Measurements from ENCODE around the gene AKR7A2. TPM values are rescaled to one million over a fixed set of nuclear protein-coding genes. Genes with fewer than 3 reads are reported as not detected.
A peak's percentile ranks its signal among the peaks of the same experiment; 100 is the strongest.

Gene AKR7A2
- total RNA-seq, 1 experiment from 2014 or later = 86.6 TPM

- H3K9me3 ChIP-seq (ENCODE audit: control insufficient read depth, insufficient read depth, low read depth, low read length) = no peaks in the 10 kb centered on the region
- no peak overlapping the region for H3K4me3 ChIP-seq (ENCODE audit: low read depth in 2 of 2, low read length in 2 of 2)
- intact Hi-C loops (cut with micrococcal nuclease; ENCODE audit: unreplicated experiment) = no loop called here
- H3K4me1 ChIP-seq (ENCODE audit: control insufficient read depth, insufficient read depth, low read length) = no peaks in the 10 kb centered on the region; the same call in 1 of the 2 replicates
- POLR2A ChIA-PET = no interaction called here
- CTCF ChIA-PET = no interaction called here
- ATAC-seq (no peak), DNase-seq (ENCODE audit: low read depth, low spot score) (no peak)
- no peak overlapping the region for H3K27ac ChIP-seq (ENCODE audit: low read length)
- no TSS peak for BruUV-seq (replicated peaks)
- no peak for TF ChIP-seq REST (IDR thresholded peaks at IDR 0.05; ENCODE audit: insufficient read depth in 1 of 2, low read depth in 2 of 2, low read length in 1 of 2)
- no peak for TF ChIP-seq CTCF (IDR thresholded peaks at IDR 0.05)
- TF ChIP-seq SIN3A (IDR thresholded peaks at IDR 0.05; ENCODE audit: borderline replicate concordance, insufficient read depth, low read depth, low read length) = no peak
- no peak for TF ChIP-seq TCF7L2 (IDR thresholded peaks at IDR 0.05; ENCODE audit: low read depth, low read length)
- no peak for TF ChIP-seq POLR2AphosphoS5 (IDR thresholded peaks at IDR 0.05; ENCODE audit: low read depth, low read length)
- H3K27me3 ChIP-seq (ENCODE audit: control insufficient read depth, insufficient read depth, low read length) = no peaks in the 10 kb centered on the region
- in situ Hi-C loops (cut with HindIII; ENCODE audit: low pct_unique_long_range_greater_than_20kb, low sequenced_read_pairs) = no loop called here
- no peaks in the 10 kb centered on the region; the same call in 1 of the 2 replicates for H3K36me3 ChIP-seq (ENCODE audit: control insufficient read depth, insufficient read depth, low read length)
Observed at GRCh38 chr1:19328486-19328885, 16.5 kb upstream of the AKR7A2 start.

GRCh38 chr1:19327736-19328135 is 15.8 kb upstream of the AKR7A2 start:
- no peaks in the 10 kb centered on the region; the same call in 1 of the 2 replicates for H3K36me3 ChIP-seq (ENCODE audit: control insufficient read depth, insufficient read depth, low read length)
- no peak for ATAC-seq
- ChIA-PET POLR2A (no interaction called here), CTCF (no interaction called here)
- no peaks in the 10 kb centered on the region for H3K9me3 ChIP-seq (ENCODE audit: control insufficient read depth, insufficient read depth, low read depth, low read length)
- H3K27me3 ChIP-seq (ENCODE audit: control insufficient read depth, insufficient read depth, low read length) = no peaks in the 10 kb centered on the region
- no peak overlapping the region for H3K27ac ChIP-seq (ENCODE audit: low read length)
- no peaks in the 10 kb centered on the region; the same call in 1 of the 2 replicates for H3K4me1 ChIP-seq (ENCODE audit: control insufficient read depth, insufficient read depth, low read length)
- in situ Hi-C loops (cut with HindIII; ENCODE audit: low pct_unique_long_range_greater_than_20kb, low sequenced_read_pairs) (no loop called here), intact Hi-C loops (cut with micrococcal nuclease; ENCODE audit: unreplicated experiment) (no loop called here)
- no peak overlapping the region for H3K4me3 ChIP-seq (ENCODE audit: low read depth in 2 of 2, low read length in 2 of 2)
- TSS peak; percentile 55 for BruUV-seq (replicated peaks)
- TF ChIP-seq CTCF (IDR thresholded peaks at IDR 0.05) (no peak), SIN3A (IDR thresholded peaks at IDR 0.05; ENCODE audit: borderline replicate concordance, insufficient read depth, low read depth, low read length) (no peak), POLR2AphosphoS5 (IDR thresholded peaks at IDR 0.05; ENCODE audit: low read depth, low read length) (no peak), REST (IDR thresholded peaks at IDR 0.05; ENCODE audit: insufficient read depth in 1 of 2, low read depth in 2 of 2, low read length in 1 of 2) (no peak), TCF7L2 (IDR thresholded peaks at IDR 0.05; ENCODE audit: low read depth, low read length) (no peak)
- no peak for DNase-seq (ENCODE audit: low read depth, low spot score)

Data from Panc1 (cell line).